ENCODE data around the gene RAD51B.

The RAD51B gene

GRCh38 chr14:68553311-68553710, 733.7 kb downstream of the RAD51B start:
- DNase-seq (ENCODE audit: low spot score) = no peak

DNA sequence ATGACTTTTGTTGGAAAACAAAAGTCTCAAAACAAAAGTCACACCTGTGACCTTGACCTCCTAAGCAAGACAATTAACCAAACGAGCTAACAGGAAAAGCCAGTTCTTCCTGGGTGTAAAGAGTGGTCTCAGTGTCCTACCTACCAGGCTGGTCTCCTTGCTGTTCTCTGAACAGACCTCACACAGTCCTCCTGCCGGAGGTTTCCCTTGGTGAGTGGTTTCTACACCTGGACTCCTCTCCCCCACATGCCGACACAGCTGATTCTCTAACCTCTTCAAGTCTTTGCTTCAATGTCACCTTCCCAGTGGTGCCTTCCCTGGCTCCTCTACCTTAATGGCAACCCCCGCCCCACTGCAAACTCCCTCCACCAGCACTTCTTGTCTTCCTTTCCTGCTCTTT, 734.7 kb downstream of the RAD51B start:
- DNase-seq (ENCODE audit: low spot score) = no peak

DNA sequence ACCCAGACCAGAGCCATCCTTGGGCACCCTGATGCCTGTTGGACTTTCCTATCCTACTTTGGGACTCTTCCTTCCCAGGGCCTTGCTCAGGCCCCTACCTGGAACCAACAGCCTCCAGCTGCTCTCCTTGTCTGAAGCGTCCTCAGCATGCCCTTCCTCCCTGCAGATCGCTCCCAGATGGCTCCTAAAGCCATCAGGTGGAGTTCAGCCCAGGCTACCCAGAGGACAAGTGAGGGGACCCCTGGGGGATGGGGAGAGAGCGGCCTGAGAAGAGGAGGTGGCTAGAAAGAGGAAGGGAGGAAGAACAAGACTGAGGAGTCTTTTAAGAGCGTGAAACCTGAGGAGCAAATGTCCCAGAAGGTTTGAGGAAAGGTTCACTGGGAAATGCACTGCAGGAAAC, 736.7 kb downstream of the RAD51B start:
- no peak for DNase-seq (ENCODE audit: low spot score)

DNA sequence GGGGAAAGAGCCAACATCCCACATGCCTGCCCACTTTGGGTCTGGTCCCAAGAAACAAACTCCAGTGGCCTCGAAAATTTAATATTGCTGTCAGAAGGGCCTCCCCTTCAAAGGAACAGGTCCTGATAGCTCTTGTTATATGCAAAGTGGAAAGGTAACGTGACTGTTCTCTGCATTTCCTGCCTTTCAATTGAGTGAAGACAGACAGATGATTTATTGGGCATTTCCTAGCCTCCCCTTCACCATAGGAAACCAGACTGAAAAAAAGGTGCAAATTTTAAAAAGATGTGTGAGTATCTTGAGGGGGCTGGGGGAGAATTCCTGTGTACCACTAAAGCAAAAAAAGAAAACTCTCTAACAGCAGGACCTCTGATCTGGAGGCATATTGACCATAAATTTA, 738.1 kb downstream of the RAD51B start:
- no peak for DNase-seq (ENCODE audit: low spot score)

DNA sequence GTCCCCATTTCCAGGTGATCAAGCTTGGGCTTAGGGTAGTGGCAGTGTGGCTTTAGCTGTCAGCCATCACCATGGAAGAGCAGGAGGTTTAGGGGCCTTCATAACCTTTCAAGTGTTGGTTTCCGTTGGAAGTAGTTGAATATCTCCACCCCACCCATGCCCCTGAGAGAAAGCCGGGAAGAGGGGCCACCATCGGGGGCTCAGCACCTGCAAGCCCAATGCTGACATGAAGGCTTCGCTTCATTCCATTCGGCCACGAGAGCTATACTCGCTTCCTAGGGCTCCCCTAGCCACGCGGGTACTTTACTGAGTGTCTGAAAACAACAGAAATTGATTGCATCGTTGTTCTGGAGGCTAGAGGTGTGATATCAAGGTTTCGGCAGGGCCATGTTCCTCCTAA, 738.5 kb downstream of the RAD51B start:
- DNase-seq (ENCODE audit: low spot score) = no peak

GRCh38 chr14:68559949-68560348, 740.4 kb downstream of the RAD51B start:
- no peak for DNase-seq (ENCODE audit: low spot score)

GRCh38 chr14:68561531-68562007, 742.0 kb downstream of the RAD51B start:
- DNase-seq (ENCODE audit: low spot score) = no peak

GRCh38 chr14:68562911-68563250, 743.3 kb downstream of the RAD51B start:
- DNase-seq (ENCODE audit: low spot score) = no peak

- no peak for DNase-seq (ENCODE audit: low spot score)
Observed at GRCh38 chr14:68563251-68564131, 743.9 kb downstream of the RAD51B start.

DNA sequence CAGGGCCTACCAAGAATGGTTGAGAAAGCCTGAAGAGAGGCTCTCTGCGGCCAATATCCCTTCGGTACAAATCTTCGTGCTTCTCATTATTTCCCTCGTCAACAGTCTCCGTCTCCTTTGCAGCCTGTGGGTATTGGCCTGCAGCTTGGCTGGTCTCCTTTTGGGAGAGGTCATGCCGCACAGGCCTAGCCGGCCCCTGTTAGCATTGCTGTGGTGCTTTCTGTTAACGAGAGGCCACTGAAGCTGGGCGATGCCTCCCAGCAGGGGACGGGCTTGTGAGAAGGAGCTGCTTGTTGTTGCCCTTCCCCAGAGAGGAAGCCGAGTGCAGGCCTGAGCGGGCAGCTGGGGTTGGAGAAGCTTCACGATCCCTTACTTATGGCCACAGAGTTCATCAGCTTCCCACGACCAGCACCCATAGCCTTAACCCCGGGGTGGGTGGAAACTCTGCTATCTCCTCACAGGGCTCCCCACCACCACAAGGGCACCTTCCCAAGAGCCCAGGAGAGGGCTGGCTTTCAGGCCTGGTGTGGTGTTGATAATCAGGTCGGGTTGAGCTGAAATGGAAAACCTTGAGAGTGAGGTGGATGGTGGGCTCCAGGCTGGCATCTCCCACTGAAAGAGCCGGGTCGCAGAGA, 744.7 kb downstream of the RAD51B start:
- DNase-seq (ENCODE audit: low spot score) = no peak

GRCh38 chr14:68564826-68565759, 745.5 kb downstream of the RAD51B start:
- no peak for DNase-seq (ENCODE audit: low spot score)

- DNase-seq (ENCODE audit: low spot score) = no peak
Observed at GRCh38 chr14:68566075-68566474, 746.5 kb downstream of the RAD51B start.

DNA sequence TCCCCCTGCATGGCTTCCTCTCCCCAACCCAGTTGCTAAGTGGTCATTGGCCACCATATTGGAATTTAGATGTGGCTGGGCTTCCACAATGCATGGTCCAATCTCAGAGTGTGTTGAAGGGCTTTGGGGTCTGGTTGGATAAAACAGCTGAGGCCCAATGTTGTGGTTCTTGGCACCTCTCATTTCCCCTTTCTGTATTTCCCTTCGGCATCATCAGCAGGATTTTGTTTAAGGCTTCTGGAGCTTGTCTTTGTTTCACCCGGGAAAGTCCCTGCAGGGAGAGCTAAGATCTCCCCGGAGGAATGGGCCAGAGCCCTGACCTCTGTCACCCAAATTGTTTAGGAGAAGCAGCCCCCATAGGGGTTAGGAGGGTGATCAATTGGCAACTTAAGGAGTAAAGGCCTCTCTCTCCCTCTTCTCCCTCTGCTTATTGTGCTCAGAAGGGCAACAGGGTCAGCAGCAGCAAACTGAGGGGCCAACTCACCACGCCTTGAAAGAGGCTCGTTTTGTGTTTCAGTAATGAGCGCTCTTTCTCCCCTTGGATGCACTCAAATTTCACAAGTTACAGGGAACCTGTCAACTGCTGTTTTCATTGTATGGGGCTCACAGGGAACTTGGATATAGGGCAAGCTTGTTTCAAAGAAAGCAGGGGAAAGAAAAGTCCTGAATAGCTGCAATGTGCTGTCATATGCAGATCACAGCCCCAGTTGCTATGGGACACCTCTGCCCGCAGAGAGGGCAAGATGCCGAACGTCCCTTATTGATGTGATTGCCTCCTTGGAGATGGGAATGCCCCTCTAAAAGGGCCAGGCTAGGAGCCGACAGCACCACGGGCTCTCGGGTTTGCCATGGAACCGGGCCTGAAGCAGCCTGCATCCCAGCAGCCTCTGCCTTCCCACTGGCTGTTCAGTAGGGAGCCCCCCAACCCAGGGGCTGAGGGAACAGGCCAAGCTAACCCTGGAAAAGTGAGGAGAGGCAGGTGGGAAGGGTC, 749.6 kb downstream of the RAD51B start:
- peak; percentile 78 for DNase-seq (ENCODE audit: low spot score)

DNA sequence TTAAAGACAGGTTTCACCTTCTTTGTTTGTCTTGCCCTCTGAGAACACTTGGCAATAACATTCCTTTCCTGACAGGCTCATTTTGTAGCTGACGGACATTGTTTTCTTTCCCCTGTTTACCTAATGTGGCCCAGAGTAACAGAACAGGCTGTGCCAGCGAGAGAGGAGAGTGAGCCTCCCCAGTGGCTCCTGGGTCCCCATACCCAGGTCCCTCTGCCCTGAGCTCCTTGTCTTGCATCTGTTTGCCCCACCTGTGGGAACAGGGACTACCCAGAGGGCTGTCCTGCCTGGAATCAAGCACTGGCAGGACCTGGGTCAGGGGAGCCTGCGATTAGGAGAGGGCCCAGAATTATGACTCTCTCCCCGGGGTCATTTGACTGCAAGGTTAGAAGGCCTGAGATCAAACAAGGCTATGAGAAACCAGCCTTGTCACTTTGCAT, 750.4 kb downstream of the RAD51B start:
- peak; percentile 45 for DNase-seq (ENCODE audit: low spot score)

- no peak for DNase-seq (ENCODE audit: low spot score)
Observed at GRCh38 chr14:68571114-68571591, 751.6 kb downstream of the RAD51B start.

GRCh38 chr14:68571928-68572525, 752.4 kb downstream of the RAD51B start:
- no peak for DNase-seq (ENCODE audit: low spot score)

DNA sequence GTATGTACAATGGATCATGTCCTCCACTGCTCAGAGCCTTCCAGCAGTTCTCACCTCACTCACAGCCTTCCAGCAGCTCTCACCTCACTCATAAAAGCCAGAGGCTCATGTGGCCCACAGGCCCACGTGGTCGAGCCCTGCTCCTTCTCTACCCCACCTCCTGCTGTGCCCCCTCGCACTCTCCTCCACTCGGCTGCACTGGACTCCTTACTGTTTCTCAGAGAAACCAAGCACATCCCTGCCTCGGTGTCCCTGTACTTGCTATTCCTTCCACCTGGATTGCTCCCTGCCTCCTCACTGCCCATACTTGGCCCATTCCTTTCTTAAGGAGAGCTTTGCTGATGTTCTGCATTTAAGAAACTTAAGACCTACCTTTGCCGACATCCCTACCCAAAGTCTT, 753.5 kb downstream of the RAD51B start:
- no peak for DNase-seq (ENCODE audit: low spot score)

GRCh38 chr14:68573722-68574121, 754.1 kb downstream of the RAD51B start:
- no peak for DNase-seq (ENCODE audit: low spot score)

GRCh38 chr14:68574461-68574860, 754.9 kb downstream of the RAD51B start:
- DNase-seq (ENCODE audit: low spot score) = no peak

- DNase-seq (ENCODE audit: low spot score) = no peak
Observed at GRCh38 chr14:68574906-68575305, 755.3 kb downstream of the RAD51B start.

DNA sequence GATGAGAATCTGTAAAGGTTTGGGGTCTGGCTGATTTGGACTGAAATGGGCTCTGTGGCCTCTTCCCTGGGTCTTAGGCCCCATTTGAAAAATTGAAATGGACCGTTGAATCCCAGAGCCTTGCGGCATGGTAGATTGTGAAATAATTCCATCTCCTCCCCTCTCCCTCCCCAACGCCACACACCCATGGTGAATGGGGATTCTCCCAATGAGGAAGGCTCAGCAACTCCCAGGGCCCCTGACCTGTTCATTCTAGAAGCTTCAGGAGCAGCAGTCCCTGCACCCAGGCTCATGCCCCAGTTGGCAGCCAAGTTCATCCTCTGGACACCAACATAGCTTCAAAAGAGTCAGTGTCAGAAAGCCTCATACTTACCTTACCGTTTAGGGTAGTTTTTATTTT, 755.8 kb downstream of the RAD51B start:
- DNase-seq (ENCODE audit: low spot score) = no peak

Data from Ammon's horn (tissue), 1 donor.